GM23248 (cell line): ENCODE data around the gene OR5K3. TPM values are rescaled to one million over a fixed set of nuclear protein-coding genes. Genes with fewer than 3 reads are reported as not detected.

Experiments used
- DNase-seq: peaks from one replicate; pipeline ENCODE4 v3.0.0-alpha.2; 2015
- H2AFZ ChIP-seq: fragments of 200-600 bp; sonication (generic); 2 replicates; pipeline ENCODE4 v1.6.1; 2016; ENCODE audit warnings: antibody characterized with exemption
- H3F3A ChIP-seq: fragments of 200-600 bp; sonication (generic); 2 replicates; pipeline ENCODE4 v1.6.1; 2016; ENCODE audit warnings: mild to moderate bottlenecking, antibody characterized with exemption, mixed run types; ENCODE audit not compliant: insufficient read depth
- H3K27ac ChIP-seq: fragments of 200-600 bp; sonication (generic); 2 replicates; pipeline ENCODE4 v1.5.1; 2016; ENCODE audit warnings: mild to moderate bottlenecking
- H3K27me3 ChIP-seq: fragments of 200-600 bp; sonication (generic); replicated peaks from 2 replicates; pipeline ENCODE4 v1.6.1; 2016; ENCODE audit warnings: mild to moderate bottlenecking; ENCODE audit not compliant: insufficient read depth
- H3K36me3 ChIP-seq: fragments of 200-600 bp; sonication (generic); 2 replicates; pipeline ENCODE4 v1.6.1; 2016; ENCODE audit warnings: low read depth, mild to moderate bottlenecking
- H3K4me1 ChIP-seq: fragments of 200-600 bp; sonication (generic); 2 replicates; pipeline ENCODE4 v1.6.1; 2016; ENCODE audit warnings: mild to moderate bottlenecking; ENCODE audit not compliant: insufficient read depth
- H3K4me2 ChIP-seq: fragments of 200-600 bp; sonication (generic); one replicate; pipeline ENCODE4 v1.6.1; 2016; ENCODE audit warnings: mild to moderate bottlenecking; ENCODE audit not compliant: unreplicated experiment
- H3K4me3 ChIP-seq: fragments of 200-600 bp; sonication (generic); 2 replicates; pipeline ENCODE4 v1.5.1; 2016; ENCODE audit warnings: mild to moderate bottlenecking
- H3K79me2 ChIP-seq: fragments of 200-600 bp; sonication (generic); 2 replicates; pipeline ENCODE4 v1.6.1; 2016; ENCODE audit warnings: mild to moderate bottlenecking; ENCODE audit not compliant: insufficient read depth
- H3K9ac ChIP-seq: fragments of 200-600 bp; sonication (generic); 2 replicates; pipeline ENCODE4 v1.6.1; 2016; ENCODE audit warnings: mild to moderate bottlenecking
- H3K9me2 ChIP-seq: fragments of 200-600 bp; sonication (generic); 2 replicates; pipeline ENCODE4 v1.6.1; 2016; ENCODE audit warnings: mixed run types, mild to moderate bottlenecking, moderate library complexity; ENCODE audit not compliant: insufficient read depth
- H3K9me3 ChIP-seq: fragments of 200-600 bp; sonication (generic); one replicate; pipeline ENCODE4 v1.6.1; 2017; ENCODE audit warnings: low read depth
- H4K20me1 ChIP-seq: fragments of 200-600 bp; sonication (generic); 2 replicates; pipeline ENCODE4 v1.6.0; 2016; ENCODE audit not compliant: insufficient read depth
- EZH2 ChIP-seq: fragments of 200-600 bp; sonication (generic); IDR thresholded peaks from 2 replicates; pipeline ENCODE4 v1.6.1; 2018; ENCODE audit warnings: antibody characterized with exemption, mild to moderate bottlenecking; ENCODE audit not compliant: insufficient read depth, poor library complexity, severe bottlenecking
- EZH2phosphoT487 ChIP-seq: fragments of 200-600 bp; sonication (generic); IDR thresholded peaks from 2 replicates; pipeline ENCODE4 v1.6.1; 2018; ENCODE audit warnings: antibody characterized with exemption, moderate library complexity, mild to moderate bottlenecking, low read depth; ENCODE audit not compliant: insufficient read depth
- WGBS, 2 experiments: methylation state at CpG; one replicate each; pipeline ENCODE4 v1.1.6; 2015 to 2017; ENCODE audit warnings: low lambda C conversion rate in 2 of 2, low coverage in 1 of 2; ENCODE audit errors: missing lambda C conversion rate in 2 of 2; 5-methylcytosine and 5-hydroxymethylcytosine counted together
- in situ Hi-C: fragments of 300-500 bp; cut with MboI; formaldehyde crosslinking; loops from 2 replicates; pipeline ENCODE4 v1.15.0; 2020
- polyA plus RNA-seq: library from polyadenylated mRNA; unstranded; fragments of >200 nt; fragmentation: Nextera tagmentation; extraction: Ambion mirVana; gene quantifications from 2 replicates; pipeline ENCODE4 v1.2.1, GENCODE V29; 2016
- total RNA-seq: library from RNA; depleted of rRNA; stranded (reverse); fragments of >200 nt; shearing (Covaris generic); gene quantifications from 2 replicates; pipeline ENCODE4 v1.2.3, GENCODE V29; 2014

Gene OR5K3
- total and polyA plus RNA-seq, 2 experiments from 2014 or later: not detected

DNA sequence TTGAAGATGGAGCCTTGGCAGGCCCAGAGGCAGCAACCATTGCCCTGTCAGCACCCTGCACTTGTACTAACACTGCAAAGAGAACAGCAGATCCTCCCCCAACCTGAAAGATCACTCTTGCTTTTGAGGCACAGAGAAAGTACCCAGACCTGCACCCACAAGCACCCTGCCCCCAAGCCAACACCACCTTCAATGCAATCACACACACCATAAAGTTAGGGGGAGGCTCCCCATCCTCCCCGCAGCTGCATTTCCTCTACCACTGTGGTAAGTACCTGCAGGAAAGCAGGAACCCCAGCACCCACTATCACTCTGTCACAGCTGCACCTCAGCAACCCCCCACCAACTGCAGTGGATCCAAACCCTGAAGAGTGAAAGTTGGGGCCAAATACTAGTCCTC, 12.0 kb downstream of the OR5K3 start:
- H3K9me3 ChIP-seq: no peaks in the 10 kb centered on the region
- no peaks in the 10 kb centered on the region for H3K36me3 ChIP-seq
- H3K27me3 ChIP-seq: no peaks in the 10 kb centered on the region
- H3K27ac ChIP-seq: no peak overlapping the region
- no peak for DNase-seq
- no peak overlapping the region for H3K4me3 ChIP-seq
- no peaks in the 10 kb centered on the region for H3K79me2 ChIP-seq
- no peaks in the 10 kb centered on the region for H4K20me1 ChIP-seq
- no peak overlapping the region for H3K4me2 ChIP-seq
- WGBS, 2 experiments: 38% methylated on average over 1 of the region's 1 CpG
- no peaks in the 10 kb centered on the region for H3K4me1 ChIP-seq
- H3K9me2 ChIP-seq: no peaks in the 10 kb centered on the region
- no peak overlapping the region for H3K9ac ChIP-seq
- no peak overlapping the region for H2AFZ ChIP-seq
- H3F3A ChIP-seq: no peaks in the 10 kb centered on the region
- in situ Hi-C loops: no loop called here
- TF ChIP-seq EZH2phosphoT487 (no peak), EZH2 (no peak)

DNA sequence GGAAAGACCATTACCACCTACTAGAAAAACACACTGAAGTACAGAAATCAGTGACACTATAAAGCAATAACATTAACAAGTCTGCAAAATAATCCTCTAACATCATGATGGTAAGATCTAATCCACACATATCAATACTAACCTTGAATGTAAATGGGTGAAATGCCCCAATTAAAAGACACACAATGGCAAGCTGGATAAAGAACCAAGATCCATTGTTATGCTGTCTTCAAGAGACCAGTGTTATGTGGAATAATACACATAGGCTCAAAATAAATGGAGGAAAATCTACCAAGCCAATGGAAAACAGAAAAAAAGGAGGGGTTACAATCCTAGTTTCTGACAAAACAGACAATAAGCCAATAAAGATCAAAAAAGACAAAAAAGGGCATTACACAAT, 13.5 kb downstream of the OR5K3 start:
- no peaks in the 10 kb centered on the region for H3K9me3 ChIP-seq

DNA sequence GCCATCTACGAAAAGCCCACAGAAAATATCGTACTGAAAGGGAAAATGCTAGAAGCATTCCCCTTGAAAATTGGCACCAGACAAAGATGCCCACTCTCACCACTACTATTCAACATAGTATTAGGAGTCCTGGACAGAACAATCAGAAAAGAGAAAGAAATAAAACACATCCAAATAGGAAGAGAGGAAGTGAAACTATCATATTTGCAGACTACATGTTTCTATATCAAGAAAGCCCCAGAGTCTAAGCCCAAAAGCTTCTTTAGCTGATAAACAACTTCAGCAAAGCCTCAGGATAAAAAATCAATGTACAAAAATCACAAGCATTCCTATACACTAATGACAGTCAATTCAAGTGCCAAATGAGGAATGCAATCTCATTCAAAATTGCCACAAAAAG, 15.6 kb downstream of the OR5K3 start:
- H3K4me1 ChIP-seq: no peaks in the 10 kb centered on the region
- no peaks in the 10 kb centered on the region for H3K36me3 ChIP-seq
- H3K9me2 ChIP-seq: no peaks in the 10 kb centered on the region
- no peaks in the 10 kb centered on the region for H3K79me2 ChIP-seq
- no peak overlapping the region for H3K4me3 ChIP-seq
- H3K27me3 ChIP-seq: no peaks in the 10 kb centered on the region
- H2AFZ ChIP-seq: no peak overlapping the region
- H3K27ac ChIP-seq: no peak overlapping the region
- in situ Hi-C loops: no loop called here
- H3K9me3 ChIP-seq: no peaks in the 10 kb centered on the region
- H3K4me2 ChIP-seq: no peak overlapping the region
- WGBS, 2 experiments: 14 to 16% methylated on average over 2 of the region's 2 CpGs
- no peak overlapping the region for H3K9ac ChIP-seq
- no peaks in the 10 kb centered on the region for H4K20me1 ChIP-seq
- no peak for DNase-seq
- H3F3A ChIP-seq: no peaks in the 10 kb centered on the region
- TF ChIP-seq EZH2phosphoT487: no peak
- no peak for TF ChIP-seq EZH2

More for the DNA sequence above, 13.5 kb downstream of the OR5K3 start:
- in situ Hi-C loops: no loop called here
- Histone ChIP-seq H3K4me3 (no peak overlapping the region), H3K27ac (no peak overlapping the region), H3K4me2 (no peak overlapping the region), H2AFZ (no peak overlapping the region), H3F3A (no peaks in the 10 kb centered on the region), H4K20me1 (no peaks in the 10 kb centered on the region), H3K4me1 (no peaks in the 10 kb centered on the region), H3K36me3 (no peaks in the 10 kb centered on the region), H3K27me3 (no peaks in the 10 kb centered on the region), H3K9ac (no peak overlapping the region), H3K9me2 (no peaks in the 10 kb centered on the region), H3K79me2 (no peaks in the 10 kb centered on the region)
- DNase-seq: no peak
- no peak for TF ChIP-seq EZH2phosphoT487
- TF ChIP-seq EZH2: no peak

DNA sequence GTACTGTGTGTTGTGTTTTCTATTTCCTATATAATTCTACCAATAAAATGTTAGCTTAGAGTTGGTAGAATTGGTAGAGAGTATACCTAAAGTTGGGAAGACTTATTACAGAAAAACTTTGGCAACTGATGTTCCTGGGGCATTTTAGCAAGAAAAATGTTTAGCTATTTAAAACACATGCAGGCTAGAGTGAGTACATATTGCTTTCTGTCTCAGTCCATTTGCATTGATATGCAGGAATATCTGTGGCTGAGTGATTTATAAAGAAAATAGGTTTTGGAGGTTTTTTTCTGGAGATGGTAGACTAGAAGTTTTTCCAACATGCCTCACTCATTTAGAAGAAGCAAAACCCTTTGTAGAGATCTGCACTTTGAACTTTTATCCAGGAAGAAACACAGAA, 42.1 kb downstream of the OR5K3 start:
- Histone ChIP-seq H2AFZ (no peak overlapping the region), H3K79me2 (no peaks in the 10 kb centered on the region), H3K4me2 (no peak overlapping the region), H3K9me3 (peaks cover 12% of the 10 kb centered on the region), H3K27ac (no peak overlapping the region), H3K4me3 (no peak overlapping the region), H3K36me3 (no peaks in the 10 kb centered on the region), H4K20me1 (no peaks in the 10 kb centered on the region), H3K4me1 (no peaks in the 10 kb centered on the region), H3K9me2 (no peaks in the 10 kb centered on the region), H3K9ac (no peak overlapping the region), H3F3A (no peaks in the 10 kb centered on the region), H3K27me3 (no peaks in the 10 kb centered on the region)
- TF ChIP-seq EZH2phosphoT487: no peak
- TF ChIP-seq EZH2: no peak
- no peak for DNase-seq
- in situ Hi-C loops: no loop called here

DNA sequence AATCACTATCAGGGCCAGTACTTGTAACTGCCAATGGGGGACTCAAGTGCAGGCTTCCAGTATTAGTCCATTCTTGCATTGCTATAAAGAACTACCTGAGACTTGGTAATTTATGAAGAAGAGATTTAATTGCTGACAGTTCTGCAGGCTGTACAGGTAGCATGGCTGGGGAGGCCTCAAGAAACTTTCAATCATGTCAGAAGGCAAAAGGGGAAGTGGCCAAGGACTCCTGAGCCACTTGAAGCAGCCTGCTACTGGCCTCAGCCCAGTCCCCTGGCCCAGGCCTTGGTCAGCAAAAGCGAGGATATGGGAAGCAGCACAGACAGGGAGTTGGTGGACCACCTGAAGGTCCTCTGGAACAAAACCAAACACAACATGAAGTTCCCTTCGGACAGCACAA, 43.3 kb downstream of the OR5K3 start:
- Histone ChIP-seq H3K4me2 (no peak overlapping the region), H3K79me2 (no peaks in the 10 kb centered on the region), H3K9me3 (peaks cover 12% of the 10 kb centered on the region), H3K4me3 (no peak overlapping the region), H2AFZ (no peak overlapping the region), H3K9me2 (no peaks in the 10 kb centered on the region), H3K27ac (no peak overlapping the region), H3K36me3 (no peaks in the 10 kb centered on the region), H3K9ac (no peak overlapping the region), H3K4me1 (no peaks in the 10 kb centered on the region), H3F3A (no peaks in the 10 kb centered on the region), H4K20me1 (no peaks in the 10 kb centered on the region), H3K27me3 (no peaks in the 10 kb centered on the region)
- DNase-seq: no peak
- 0% methylated on average over 2 of the region's 2 CpGs for WGBS, 2 experiments
- no peak for TF ChIP-seq EZH2phosphoT487
- TF ChIP-seq EZH2: no peak
- in situ Hi-C loops: no loop called here
